ENCODE measurements around the gene PKN1. TPM values are rescaled to one million over a fixed set of nuclear protein-coding genes. Genes with fewer than 3 reads are reported as not detected.

Gene PKN1
- polyA plus RNA-seq, 3 donors = 49.5 to 119 (median 49.6) TPM

GRCh38 chr19:14407605-14408484 is 25.3 kb upstream of the PKN1 start:
- no peak for DNase-seq
- peaks cover 4 to 8% of the 10 kb centered on the region in 2 donors for H3K4me1 ChIP-seq (ENCODE audit: control insufficient read depth in 1 of 2, insufficient read depth in 2 of 2, low read length in 2 of 2)
- no peak overlapping the region for H3K9ac ChIP-seq (ENCODE audit: insufficient read depth, low read length, poor library complexity, severe bottlenecking)
- no peak overlapping the region for H3K4me2 ChIP-seq (replicated peaks; ENCODE audit: extremely low read depth, low read length, poor library complexity, severe bottlenecking)
- H3K4me1 Mint-ChIP-seq = peaks cover 4% of the 10 kb centered on the region
- no peak overlapping the region for H3K4me3 Mint-ChIP-seq
- no peak overlapping the region for H3K4me3 ChIP-seq (replicated peaks in 1 of 3; ENCODE audit: low read depth in 2 of 3, low read length in 3 of 3)
- H3K9me3 Mint-ChIP-seq = peaks cover 0 to 3% (median 2%) of the 10 kb centered on the region in 7 donors
- peaks cover 95 to 97% of the 10 kb centered on the region in 2 donors for H3K36me3 ChIP-seq (replicated peaks in 1 of 2; ENCODE audit: control insufficient read depth in 1 of 2, insufficient read depth in 2 of 2, low read length in 2 of 2)
- peaks cover 99% of the 10 kb centered on the region for H4K20me1 ChIP-seq (ENCODE audit: insufficient read depth, low read length)
- no peaks in the 10 kb centered on the region for H3K27me3 ChIP-seq (ENCODE audit: control insufficient read depth in 2 of 2, insufficient read depth in 2 of 2, low read length in 2 of 2)
- H3K36me3 Mint-ChIP-seq = peaks cover 73 to 94% of the 10 kb centered on the region in 2 donors
- no peak overlapping the region for H2AFZ ChIP-seq (ENCODE audit: insufficient read depth, low read depth, low read length, poor library complexity, severe bottlenecking)
- no peaks in the 10 kb centered on the region for H3K9me3 ChIP-seq (replicated peaks in 1 of 2; ENCODE audit: control insufficient read depth in 1 of 2, insufficient read depth in 1 of 2, low read length in 2 of 2)
- TF ChIP-seq, protein P1, sequence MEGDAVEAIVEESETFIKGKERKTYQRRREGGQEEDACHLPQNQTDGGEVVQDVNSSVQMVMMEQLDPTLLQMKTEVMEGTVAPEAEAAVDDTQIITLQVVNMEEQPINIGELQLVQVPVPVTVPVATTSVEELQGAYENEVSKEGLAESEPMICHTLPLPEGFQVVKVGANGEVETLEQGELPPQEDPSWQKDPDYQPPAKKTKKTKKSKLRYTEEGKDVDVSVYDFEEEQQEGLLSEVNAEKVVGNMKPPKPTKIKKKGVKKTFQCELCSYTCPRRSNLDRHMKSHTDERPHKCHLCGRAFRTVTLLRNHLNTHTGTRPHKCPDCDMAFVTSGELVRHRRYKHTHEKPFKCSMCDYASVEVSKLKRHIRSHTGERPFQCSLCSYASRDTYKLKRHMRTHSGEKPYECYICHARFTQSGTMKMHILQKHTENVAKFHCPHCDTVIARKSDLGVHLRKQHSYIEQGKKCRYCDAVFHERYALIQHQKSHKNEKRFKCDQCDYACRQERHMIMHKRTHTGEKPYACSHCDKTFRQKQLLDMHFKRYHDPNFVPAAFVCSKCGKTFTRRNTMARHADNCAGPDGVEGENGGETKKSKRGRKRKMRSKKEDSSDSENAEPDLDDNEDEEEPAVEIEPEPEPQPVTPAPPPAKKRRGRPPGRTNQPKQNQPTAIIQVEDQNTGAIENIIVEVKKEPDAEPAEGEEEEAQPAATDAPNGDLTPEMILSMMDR (IDR thresholded peaks at IDR 0.05) = no peak
- H3K27ac Mint-ChIP-seq = peak overlapping the region in 5 of 7 donors; percentile 41 to 83 (median 57)
- 88% methylated on average over 15 of the region's 20 CpGs for WGBS (ENCODE audit: insufficient coverage)
- intact Hi-C loops (cut with micrococcal nuclease) = loop anchor here in 1 of 2 donors (10.0 kb wide), 1 partner anchor 263 kb away; no protein-coding TSS in a partner anchor
- H3K79me2 ChIP-seq (ENCODE audit: insufficient read depth, low read length) = peaks cover 58% of the 10 kb centered on the region
- H3K27ac ChIP-seq (ENCODE audit: low read depth in 1 of 2, low read length in 2 of 2) = peak overlapping the region; percentile 17 to 36
- peaks cover 0 to 2% (median 0%) of the 10 kb centered on the region in 3 donors for H3K27me3 Mint-ChIP-seq (ENCODE audit: low read depth in 3 of 3)

- no peak overlapping the region for H3K4me3 Mint-ChIP-seq
- Histone ChIP-seq H4K20me1 (ENCODE audit: insufficient read depth, low read length) (peaks cover 100% of the 10 kb centered on the region), H3K36me3 (replicated peaks in 1 of 2; ENCODE audit: control insufficient read depth in 1 of 2, insufficient read depth in 2 of 2, low read length in 2 of 2) (peaks cover 90 to 98% of the 10 kb centered on the region in 2 donors), H3K9me3 (replicated peaks in 1 of 2; ENCODE audit: control insufficient read depth in 1 of 2, insufficient read depth in 1 of 2, low read length in 2 of 2) (no peaks in the 10 kb centered on the region), H2AFZ (ENCODE audit: insufficient read depth, low read depth, low read length, poor library complexity, severe bottlenecking) (no peak overlapping the region), H3K79me2 (ENCODE audit: insufficient read depth, low read length) (peaks cover 66% of the 10 kb centered on the region), H3K4me2 (replicated peaks; ENCODE audit: extremely low read depth, low read length, poor library complexity, severe bottlenecking) (no peak overlapping the region), H3K27me3 (ENCODE audit: control insufficient read depth in 2 of 2, insufficient read depth in 2 of 2, low read length in 2 of 2) (no peaks in the 10 kb centered on the region), H3K9ac (ENCODE audit: insufficient read depth, low read length, poor library complexity, severe bottlenecking) (no peak overlapping the region), H3K27ac (ENCODE audit: low read depth in 1 of 2, low read length in 2 of 2) (peak overlapping the region in 1 of 2 donors; percentile 36), H3K4me3 (replicated peaks in 1 of 3; ENCODE audit: low read depth in 2 of 3, low read length in 3 of 3) (no peak overlapping the region), H3K4me1 (ENCODE audit: control insufficient read depth in 1 of 2, insufficient read depth in 2 of 2, low read length in 2 of 2) (peaks cover 3 to 8% of the 10 kb centered on the region in 2 donors)
- peaks cover 72 to 94% of the 10 kb centered on the region in 2 donors for H3K36me3 Mint-ChIP-seq
- intact Hi-C loops (cut with micrococcal nuclease) = loop anchor here in 1 of 2 donors (10.0 kb wide), 1 partner anchor 264 kb away; no protein-coding TSS in a partner anchor
- 87% methylated on average over 12 of the region's 20 CpGs for WGBS (ENCODE audit: insufficient coverage)
- peaks cover 8% of the 10 kb centered on the region for H3K4me1 Mint-ChIP-seq
- peak overlapping the region in 4 of 7 donors; percentile 25 to 65 (median 36) for H3K27ac Mint-ChIP-seq
- H3K9me3 Mint-ChIP-seq = peaks cover 0 to 3% (median 2%) of the 10 kb centered on the region in 7 donors
- TF ChIP-seq, protein P1 (IDR thresholded peaks at IDR 0.05) = no peak
- peaks cover 0 to 2% (median 0%) of the 10 kb centered on the region in 3 donors for H3K27me3 Mint-ChIP-seq (ENCODE audit: low read depth in 3 of 3)
- no peak for DNase-seq
Measured at GRCh38 chr19:14408491-14409145, 24.5 kb upstream of the PKN1 start.

Measured in CD14-positive monocyte (primary cell).